ENCODE results near the gene SEZ6L. TPM values are rescaled to one million over a fixed set of nuclear protein-coding genes. Genes with fewer than 3 reads are reported as not detected.
A peak's percentile ranks its signal among the peaks of the same experiment; 100 is the strongest.

The SEZ6L gene
- polyA plus RNA-seq, 1 donor from 2014 or later: 31.9 TPM

- H2AFZ ChIP-seq (ENCODE audit: low read depth, low read length): no peak overlapping the region
- H3F3A ChIP-seq (ENCODE audit: insufficient read depth, low read length, poor library complexity, severe bottlenecking): no peaks in the 10 kb centered on the region
- no peaks in the 10 kb centered on the region for H3K9me3 ChIP-seq (ENCODE audit: low read length)
Measured at GRCh38 chr22:26359156-26359555, 189.9 kb downstream of the SEZ6L start.

DNA sequence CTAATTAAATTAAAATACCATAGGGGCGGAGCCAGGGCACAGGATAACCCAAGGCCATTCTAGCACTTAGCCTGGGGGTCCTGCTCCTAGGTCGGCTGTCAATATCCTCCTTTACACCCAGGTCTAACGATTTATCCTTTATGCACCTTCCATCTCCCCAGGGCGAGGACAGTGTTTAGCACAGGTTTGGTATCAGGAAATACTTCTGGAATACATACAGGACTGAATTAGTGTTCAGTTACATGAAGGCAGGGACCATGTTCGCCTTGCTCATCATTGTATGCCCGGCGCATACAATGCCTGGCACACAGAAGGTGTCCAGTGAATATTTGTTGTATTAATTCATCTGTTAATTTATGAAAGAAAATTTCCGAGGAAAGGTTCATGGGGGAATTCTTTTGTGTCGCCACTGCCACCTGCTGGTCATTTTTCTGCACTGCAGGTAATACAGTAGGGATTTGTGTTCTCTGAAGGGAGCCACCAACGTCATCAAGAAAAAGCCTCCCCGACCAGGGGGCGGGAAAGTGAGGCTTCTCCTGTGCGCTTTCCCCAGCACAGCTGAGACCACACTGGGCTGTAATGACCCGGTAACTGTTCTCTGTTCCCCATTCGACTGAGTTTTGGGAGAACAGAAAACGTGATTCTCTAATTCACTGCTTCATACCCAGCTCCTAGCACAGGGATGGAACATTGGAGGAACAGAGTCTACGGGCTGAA lies 191.1 kb downstream of the SEZ6L start:
- H3K27me3 ChIP-seq (ENCODE audit: insufficient read depth, low read depth, low read length): no peaks in the 10 kb centered on the region
- no peaks in the 10 kb centered on the region for H3F3A ChIP-seq (ENCODE audit: insufficient read depth, low read length, poor library complexity, severe bottlenecking)
- no peaks in the 10 kb centered on the region for H3K79me2 ChIP-seq (replicated peaks; ENCODE audit: insufficient read depth, low read length)
- H3K27ac ChIP-seq (ENCODE audit: low read length): no peak overlapping the region
- H3K36me3 ChIP-seq (ENCODE audit: insufficient read depth, low read length): no peaks in the 10 kb centered on the region
- H3K4me3 ChIP-seq (ENCODE audit: low read length): peak overlapping the region; percentile 46
- H3K9me3 ChIP-seq (ENCODE audit: low read length): no peaks in the 10 kb centered on the region
- peak overlapping the region; percentile 40 for H2AFZ ChIP-seq (ENCODE audit: low read depth, low read length)
- H3K4me2 ChIP-seq (ENCODE audit: low read length): peak overlapping the region; percentile 23
- no peaks in the 10 kb centered on the region for H4K20me1 ChIP-seq (ENCODE audit: insufficient read depth)
- H3K9me2 ChIP-seq (ENCODE audit: insufficient read depth, low read length): no peaks in the 10 kb centered on the region
- H3K9ac ChIP-seq (ENCODE audit: low read length): peak overlapping the region; percentile 47
- TF ChIP-seq TAF1 (IDR thresholded peaks at IDR 0.05; ENCODE audit: low read depth): no peak
- TF ChIP-seq POLR2AphosphoS5 (IDR thresholded peaks at IDR 0.05): no peak
- TF ChIP-seq CTCF (IDR thresholded peaks at IDR 0.05; ENCODE audit: poor library complexity, severe bottlenecking): peak; percentile 93
- TF ChIP-seq EZH2 (IDR thresholded peaks at IDR 0.05; ENCODE audit: borderline replicate concordance, insufficient read depth, low read length, poor library complexity, severe bottlenecking): no peak
- no peak for TF ChIP-seq EP300 (conservative IDR thresholded peaks at IDR 0.05; ENCODE audit: poor library complexity, severe bottlenecking)

More at GRCh38 chr22:26359156-26359555, 189.9 kb downstream of the SEZ6L start:
- H3K9me2 ChIP-seq (ENCODE audit: insufficient read depth, low read length): no peaks in the 10 kb centered on the region
- H3K27me3 ChIP-seq (ENCODE audit: insufficient read depth, low read depth, low read length): no peaks in the 10 kb centered on the region
- no peak overlapping the region for H3K4me3 ChIP-seq (ENCODE audit: low read length)
- TF ChIP-seq SMC3 (conservative IDR thresholded peaks at IDR 0.05; ENCODE audit: poor library complexity): no peak
- no peak for TF ChIP-seq TAF1 (IDR thresholded peaks at IDR 0.05; ENCODE audit: low read depth)
- TF ChIP-seq EZH2 (IDR thresholded peaks at IDR 0.05; ENCODE audit: borderline replicate concordance, insufficient read depth, low read length, poor library complexity, severe bottlenecking): no peak
- TF ChIP-seq EP300 (conservative IDR thresholded peaks at IDR 0.05; ENCODE audit: poor library complexity, severe bottlenecking): no peak
- no peak for TF ChIP-seq CTCF (IDR thresholded peaks at IDR 0.05; ENCODE audit: poor library complexity, severe bottlenecking)
- TF ChIP-seq POLR2AphosphoS5 (IDR thresholded peaks at IDR 0.05): no peak
- TF ChIP-seq MXI1 (conservative IDR thresholded peaks at IDR 0.05; ENCODE audit: poor library complexity, severe bottlenecking): no peak
- TF ChIP-seq RAD21 (conservative IDR thresholded peaks at IDR 0.05): no peak
- no peak for TF ChIP-seq REST (IDR thresholded peaks at IDR 0.05; ENCODE audit: borderline replicate concordance)
- H3K79me2 ChIP-seq (replicated peaks; ENCODE audit: insufficient read depth, low read length): no peaks in the 10 kb centered on the region
- H3K27ac ChIP-seq (ENCODE audit: low read length): no peak overlapping the region
- H3K4me2 ChIP-seq (ENCODE audit: low read length): no peak overlapping the region
- H4K20me1 ChIP-seq (ENCODE audit: insufficient read depth): no peaks in the 10 kb centered on the region
- H3K9ac ChIP-seq (ENCODE audit: low read length): no peak overlapping the region
- H3K36me3 ChIP-seq (ENCODE audit: insufficient read depth, low read length): no peaks in the 10 kb centered on the region

All from neural cell (in vitro differentiated cells).